ENCODE results near the gene SPRYD4.
A peak's percentile ranks its signal among the peaks of the same experiment; 100 is the strongest.
"Not testable (repeated sequence)": the region's sequence is repeated elsewhere in the genome, so short reads cannot be mapped to it uniquely, and the experiment has no call there.

GRCh38 chr12:56514014-56514318, 45.6 kb downstream of the SPRYD4 start:
- TF ChIP-seq, protein P1, sequence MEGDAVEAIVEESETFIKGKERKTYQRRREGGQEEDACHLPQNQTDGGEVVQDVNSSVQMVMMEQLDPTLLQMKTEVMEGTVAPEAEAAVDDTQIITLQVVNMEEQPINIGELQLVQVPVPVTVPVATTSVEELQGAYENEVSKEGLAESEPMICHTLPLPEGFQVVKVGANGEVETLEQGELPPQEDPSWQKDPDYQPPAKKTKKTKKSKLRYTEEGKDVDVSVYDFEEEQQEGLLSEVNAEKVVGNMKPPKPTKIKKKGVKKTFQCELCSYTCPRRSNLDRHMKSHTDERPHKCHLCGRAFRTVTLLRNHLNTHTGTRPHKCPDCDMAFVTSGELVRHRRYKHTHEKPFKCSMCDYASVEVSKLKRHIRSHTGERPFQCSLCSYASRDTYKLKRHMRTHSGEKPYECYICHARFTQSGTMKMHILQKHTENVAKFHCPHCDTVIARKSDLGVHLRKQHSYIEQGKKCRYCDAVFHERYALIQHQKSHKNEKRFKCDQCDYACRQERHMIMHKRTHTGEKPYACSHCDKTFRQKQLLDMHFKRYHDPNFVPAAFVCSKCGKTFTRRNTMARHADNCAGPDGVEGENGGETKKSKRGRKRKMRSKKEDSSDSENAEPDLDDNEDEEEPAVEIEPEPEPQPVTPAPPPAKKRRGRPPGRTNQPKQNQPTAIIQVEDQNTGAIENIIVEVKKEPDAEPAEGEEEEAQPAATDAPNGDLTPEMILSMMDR (IDR thresholded peaks at IDR 0.05) = peak in 1 of 6 experiments; percentile 1
- not testable (repeated sequence) for TF ChIP-seq POLR2A (IDR thresholded peaks at IDR 0.05)

Measured in esophagus squamous epithelium (tissue), 4 donors.